IPS-NIHi7 (cell line): ENCODE measurements around the gene DOC2B.
"Not testable (repeated sequence)": the region's sequence is repeated elsewhere in the genome, so short reads cannot be mapped to it uniquely, and the experiment has no call there.

Experiments used
- DNase-seq: peaks from one replicate; pipeline ENCODE4 v3.0.0; 2012; ENCODE audit warnings: mixed read lengths; ENCODE audit errors: extremely low spot score

The DOC2B gene

GRCh38 chr17:144936-145670, 36.3 kb downstream of the DOC2B start:
- no peak for DNase-seq

- DNase-seq, result peak; percentile 98
Measured at GRCh38 chr17:143785-144281, 37.6 kb downstream of the DOC2B start.

- DNase-seq, result no peak
Measured at GRCh38 chr17:142876-143784, 38.3 kb downstream of the DOC2B start.

- no peak for DNase-seq
Measured at GRCh38 chr17:142102-142661, 39.3 kb downstream of the DOC2B start.

GRCh38 chr17:139401-140205, 41.8 kb downstream of the DOC2B start:
- DNase-seq, result not testable (repeated sequence)

GRCh38 chr17:137166-137807, 44.2 kb downstream of the DOC2B start, which contains the start of gene SCGB1C2:
Gene SCGB1C2 (plus strand): TSS chr17:137569. CDS start chr17:137591, 22 bp downstream.
- DNase-seq, result not testable (repeated sequence)

- not testable (repeated sequence) for DNase-seq
Measured at GRCh38 chr17:136531-136930, 44.9 kb downstream of the DOC2B start.

- not testable (repeated sequence) for DNase-seq
Measured at GRCh38 chr17:135895-136294, 45.6 kb downstream of the DOC2B start.

GRCh38 chr17:135022-135421, 46.4 kb downstream of the DOC2B start:
- DNase-seq, result not testable (repeated sequence)

GRCh38 chr17:134332-134785, 47.1 kb downstream of the DOC2B start:
- not testable (repeated sequence) for DNase-seq

- DNase-seq, result not testable (repeated sequence)
Measured at GRCh38 chr17:133932-134331, 47.5 kb downstream of the DOC2B start.

- DNase-seq, result not testable (repeated sequence)
Measured at GRCh38 chr17:118339-118917, 63.0 kb downstream of the DOC2B start.

GRCh38 chr17:113111-113510, 68.3 kb downstream of the DOC2B start:
- not testable (repeated sequence) for DNase-seq
